Measurements from ENCODE around the gene MAK. TPM values are rescaled to one million over a fixed set of nuclear protein-coding genes. Genes with fewer than 3 reads are reported as not detected.

The MAK gene
- total and polyA plus RNA-seq, 2 of the 13 experiments (the other 11 are each of a cell fraction or from before 2014, with no cell fraction given), result 0.04 TPM; not detected in 1

DNA sequence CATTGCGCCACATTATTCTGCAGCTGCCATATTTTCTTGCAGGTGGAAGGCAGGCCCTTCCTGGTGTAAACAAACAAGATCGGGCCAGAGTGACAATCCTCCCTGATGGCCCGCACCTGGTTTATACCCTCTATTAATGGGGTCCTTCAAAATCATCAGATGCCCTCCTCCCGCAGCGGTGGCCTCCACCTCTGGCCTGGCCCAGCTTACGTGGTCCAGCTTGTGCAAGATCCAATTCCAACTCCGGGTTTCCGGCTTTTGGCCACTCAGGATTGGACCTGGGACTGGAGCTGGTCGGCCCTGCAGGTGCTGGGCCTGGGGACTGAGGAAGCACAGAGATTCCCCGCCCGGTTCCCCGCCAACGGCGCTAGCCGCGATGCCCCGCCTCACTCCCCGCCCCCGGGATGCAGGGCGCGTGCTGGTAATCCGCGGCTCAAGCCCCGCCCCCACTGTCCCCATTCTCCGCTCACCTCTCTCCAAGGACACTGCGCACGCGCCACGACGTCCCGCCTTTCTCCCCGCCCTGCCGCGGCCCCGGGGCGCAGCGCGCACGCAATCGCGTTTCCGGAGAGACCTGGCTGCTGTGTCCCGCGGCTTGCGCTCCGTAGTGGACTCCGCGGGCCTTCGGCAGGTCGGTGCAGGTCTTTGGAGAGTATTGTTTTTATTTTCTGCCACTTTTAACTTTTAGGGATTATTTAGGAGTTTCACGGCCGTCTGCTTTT lies 90.9 kb downstream of the MAK start, which contains the start of gene TMEM14B (continued):
- TF ChIP-seq, protein P1, sequence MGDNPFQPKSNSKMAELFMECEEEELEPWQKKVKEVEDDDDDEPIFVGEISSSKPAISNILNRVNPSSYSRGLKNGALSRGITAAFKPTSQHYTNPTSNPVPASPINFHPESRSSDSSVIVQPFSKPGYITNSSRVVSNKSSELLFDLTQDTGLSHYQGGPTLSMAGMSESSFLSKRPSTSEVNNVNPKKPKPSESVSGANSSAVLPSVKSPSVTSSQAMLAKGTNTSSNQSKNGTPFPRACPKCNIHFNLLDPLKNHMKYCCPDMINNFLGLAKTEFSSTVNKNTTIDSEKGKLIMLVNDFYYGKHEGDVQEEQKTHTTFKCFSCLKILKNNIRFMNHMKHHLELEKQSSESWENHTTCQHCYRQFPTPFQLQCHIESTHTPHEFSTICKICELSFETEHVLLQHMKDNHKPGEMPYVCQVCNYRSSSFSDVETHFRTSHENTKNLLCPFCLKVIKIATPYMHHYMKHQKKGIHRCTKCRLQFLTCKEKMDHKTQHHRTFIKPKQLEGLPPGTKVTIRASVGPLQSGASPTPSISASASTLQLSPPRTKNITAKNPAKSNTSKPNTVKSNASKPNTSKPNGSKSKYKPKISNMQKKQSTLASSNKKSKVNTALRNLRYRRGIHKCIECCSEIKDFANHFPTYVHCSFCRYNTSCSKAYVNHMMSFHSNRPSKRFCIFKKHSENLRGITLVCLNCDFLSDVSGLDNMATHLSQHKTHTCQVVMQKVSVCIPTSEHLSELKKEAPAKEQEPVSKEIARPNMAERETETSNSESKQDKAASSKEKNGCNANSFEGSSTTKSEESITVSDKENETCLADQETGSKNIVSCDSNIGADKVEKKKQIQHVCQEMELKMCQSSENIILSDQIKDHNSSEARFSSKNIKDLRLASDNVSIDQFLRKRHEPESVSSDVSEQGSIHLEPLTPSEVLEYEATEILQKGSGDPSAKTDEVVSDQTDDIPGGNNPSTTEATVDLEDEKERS (CRISPR knock-in tag; IDR thresholded peaks at IDR 0.05), result peak; percentile 98
- no peak for TF ChIP-seq BRD4 (CRISPR knock-in tag; IDR thresholded peaks at IDR 0.05)
- peak; percentile 83; the same call in 1 of the 2 replicates for TF ChIP-seq IRF2 (CRISPR knock-in tag; IDR thresholded peaks at IDR 0.05)
- TF ChIP-seq REPIN1 (CRISPR knock-in tag; IDR thresholded peaks at IDR 0.05; ENCODE audit: borderline replicate concordance, low read depth), result peak; percentile 82
- TF ChIP-seq AGO1 (IDR thresholded peaks at IDR 0.05; ENCODE audit: low read depth, low read length, poor library complexity, severe bottlenecking), result peak; percentile 77
- TF ChIP-seq, protein P2, sequence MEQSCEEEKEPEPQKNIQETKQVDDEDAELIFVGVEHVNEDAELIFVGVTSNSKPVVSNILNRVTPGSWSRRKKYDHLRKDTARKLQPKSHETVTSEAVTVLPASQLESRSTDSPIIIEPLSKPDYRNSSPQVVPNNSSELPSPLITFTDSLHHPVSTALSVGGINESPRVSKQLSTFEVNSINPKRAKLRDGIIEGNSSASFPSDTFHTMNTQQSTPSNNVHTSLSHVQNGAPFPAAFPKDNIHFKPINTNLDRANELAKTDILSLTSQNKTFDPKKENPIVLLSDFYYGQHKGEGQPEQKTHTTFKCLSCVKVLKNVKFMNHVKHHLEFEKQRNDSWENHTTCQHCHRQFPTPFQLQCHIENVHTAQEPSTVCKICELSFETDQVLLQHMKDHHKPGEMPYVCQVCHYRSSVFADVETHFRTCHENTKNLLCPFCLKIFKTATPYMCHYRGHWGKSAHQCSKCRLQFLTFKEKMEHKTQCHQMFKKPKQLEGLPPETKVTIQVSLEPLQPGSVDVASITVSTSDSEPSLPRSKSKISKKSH (CRISPR knock-in tag; IDR thresholded peaks at IDR 0.05; ENCODE audit: borderline replicate concordance), result peak; percentile 82
- peak; percentile 80 for TF ChIP-seq ZNF292 (CRISPR knock-in tag; IDR thresholded peaks at IDR 0.05; ENCODE audit: borderline replicate concordance, low read depth)
- TF ChIP-seq, protein P3, sequence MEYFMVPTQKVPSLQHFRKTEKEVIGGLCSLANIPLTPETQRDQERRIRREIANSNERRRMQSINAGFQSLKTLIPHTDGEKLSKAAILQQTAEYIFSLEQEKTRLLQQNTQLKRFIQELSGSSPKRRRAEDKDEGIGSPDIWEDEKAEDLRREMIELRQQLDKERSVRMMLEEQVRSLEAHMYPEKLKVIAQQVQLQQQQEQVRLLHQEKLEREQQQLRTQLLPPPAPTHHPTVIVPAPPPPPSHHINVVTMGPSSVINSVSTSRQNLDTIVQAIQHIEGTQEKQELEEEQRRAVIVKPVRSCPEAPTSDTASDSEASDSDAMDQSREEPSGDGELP (IDR thresholded peaks at IDR 0.05; ENCODE audit: borderline replicate concordance, low read depth), result peak; percentile 73; the same call in 1 of the 2 replicates
- no peak for TF ChIP-seq ZNF652 (CRISPR knock-in tag; IDR thresholded peaks at IDR 0.05; ENCODE audit: borderline replicate concordance, low read depth)
- TF ChIP-seq ZNF329 (CRISPR knock-in tag; IDR thresholded peaks at IDR 0.05; ENCODE audit: low read depth), result peak; percentile 81
- TF ChIP-seq ZNF543 (CRISPR knock-in tag; IDR thresholded peaks at IDR 0.05), result peak; percentile 43; the same call in 1 of the 2 replicates
- TF ChIP-seq HOXD1 (CRISPR knock-in tag; IDR thresholded peaks at IDR 0.05), result peak; percentile 70; the same call in 1 of the 2 replicates
- TF ChIP-seq, protein P4, sequence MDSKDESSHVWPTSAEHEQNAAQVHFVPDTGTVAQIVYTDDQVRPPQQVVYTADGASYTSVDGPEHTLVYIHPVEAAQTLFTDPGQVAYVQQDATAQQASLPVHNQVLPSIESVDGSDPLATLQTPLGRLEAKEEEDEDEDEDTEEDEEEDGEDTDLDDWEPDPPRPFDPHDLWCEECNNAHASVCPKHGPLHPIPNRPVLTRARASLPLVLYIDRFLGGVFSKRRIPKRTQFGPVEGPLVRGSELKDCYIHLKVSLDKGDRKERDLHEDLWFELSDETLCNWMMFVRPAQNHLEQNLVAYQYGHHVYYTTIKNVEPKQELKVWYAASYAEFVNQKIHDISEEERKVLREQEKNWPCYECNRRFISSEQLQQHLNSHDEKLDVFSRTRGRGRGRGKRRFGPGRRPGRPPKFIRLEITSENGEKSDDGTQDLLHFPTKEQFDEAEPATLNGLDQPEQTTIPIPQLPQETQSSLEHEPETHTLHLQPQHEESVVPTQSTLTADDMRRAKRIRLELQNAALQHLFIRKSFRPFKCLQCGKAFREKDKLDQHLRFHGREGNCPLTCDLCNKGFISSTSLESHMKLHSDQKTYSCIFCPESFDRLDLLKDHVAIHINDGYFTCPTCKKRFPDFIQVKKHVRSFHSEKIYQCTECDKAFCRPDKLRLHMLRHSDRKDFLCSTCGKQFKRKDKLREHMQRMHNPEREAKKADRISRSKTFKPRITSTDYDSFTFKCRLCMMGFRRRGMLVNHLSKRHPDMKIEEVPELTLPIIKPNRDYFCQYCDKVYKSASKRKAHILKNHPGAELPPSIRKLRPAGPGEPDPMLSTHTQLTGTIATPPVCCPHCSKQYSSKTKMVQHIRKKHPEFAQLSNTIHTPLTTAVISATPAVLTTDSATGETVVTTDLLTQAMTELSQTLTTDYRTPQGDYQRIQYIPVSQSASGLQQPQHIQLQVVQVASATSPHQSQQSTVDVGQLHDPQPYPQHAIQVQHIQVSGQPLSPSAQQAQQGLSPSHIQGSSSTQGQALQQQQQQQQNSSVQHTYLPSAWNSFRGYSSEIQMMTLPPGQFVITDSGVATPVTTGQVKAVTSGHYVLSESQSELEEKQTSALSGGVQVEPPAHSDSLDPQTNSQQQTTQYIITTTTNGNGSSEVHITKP (CRISPR knock-in tag; IDR thresholded peaks at IDR 0.05; ENCODE audit: low read depth), result 0 out of 2 replicates have a peak, but pooled peaks have one; percentile 64
- TF ChIP-seq, protein P5, sequence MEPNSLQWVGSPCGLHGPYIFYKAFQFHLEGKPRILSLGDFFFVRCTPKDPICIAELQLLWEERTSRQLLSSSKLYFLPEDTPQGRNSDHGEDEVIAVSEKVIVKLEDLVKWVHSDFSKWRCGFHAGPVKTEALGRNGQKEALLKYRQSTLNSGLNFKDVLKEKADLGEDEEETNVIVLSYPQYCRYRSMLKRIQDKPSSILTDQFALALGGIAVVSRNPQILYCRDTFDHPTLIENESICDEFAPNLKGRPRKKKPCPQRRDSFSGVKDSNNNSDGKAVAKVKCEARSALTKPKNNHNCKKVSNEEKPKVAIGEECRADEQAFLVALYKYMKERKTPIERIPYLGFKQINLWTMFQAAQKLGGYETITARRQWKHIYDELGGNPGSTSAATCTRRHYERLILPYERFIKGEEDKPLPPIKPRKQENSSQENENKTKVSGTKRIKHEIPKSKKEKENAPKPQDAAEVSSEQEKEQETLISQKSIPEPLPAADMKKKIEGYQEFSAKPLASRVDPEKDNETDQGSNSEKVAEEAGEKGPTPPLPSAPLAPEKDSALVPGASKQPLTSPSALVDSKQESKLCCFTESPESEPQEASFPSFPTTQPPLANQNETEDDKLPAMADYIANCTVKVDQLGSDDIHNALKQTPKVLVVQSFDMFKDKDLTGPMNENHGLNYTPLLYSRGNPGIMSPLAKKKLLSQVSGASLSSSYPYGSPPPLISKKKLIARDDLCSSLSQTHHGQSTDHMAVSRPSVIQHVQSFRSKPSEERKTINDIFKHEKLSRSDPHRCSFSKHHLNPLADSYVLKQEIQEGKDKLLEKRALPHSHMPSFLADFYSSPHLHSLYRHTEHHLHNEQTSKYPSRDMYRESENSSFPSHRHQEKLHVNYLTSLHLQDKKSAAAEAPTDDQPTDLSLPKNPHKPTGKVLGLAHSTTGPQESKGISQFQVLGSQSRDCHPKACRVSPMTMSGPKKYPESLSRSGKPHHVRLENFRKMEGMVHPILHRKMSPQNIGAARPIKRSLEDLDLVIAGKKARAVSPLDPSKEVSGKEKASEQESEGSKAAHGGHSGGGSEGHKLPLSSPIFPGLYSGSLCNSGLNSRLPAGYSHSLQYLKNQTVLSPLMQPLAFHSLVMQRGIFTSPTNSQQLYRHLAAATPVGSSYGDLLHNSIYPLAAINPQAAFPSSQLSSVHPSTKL (CRISPR knock-in tag; IDR thresholded peaks at IDR 0.05), result peak; percentile 78; the same call in 1 of the 2 replicates
